ENCODE data around the gene COL5A2. TPM values are rescaled to one million over a fixed set of nuclear protein-coding genes. Genes with fewer than 3 reads are reported as not detected.

The COL5A2 gene
- total and polyA plus RNA-seq, 10 of the 15 experiments (the other 5 are each of a cell fraction or from before 2014, with no cell fraction given): 0.04 to 0.85 (median 0.39) TPM

DNA sequence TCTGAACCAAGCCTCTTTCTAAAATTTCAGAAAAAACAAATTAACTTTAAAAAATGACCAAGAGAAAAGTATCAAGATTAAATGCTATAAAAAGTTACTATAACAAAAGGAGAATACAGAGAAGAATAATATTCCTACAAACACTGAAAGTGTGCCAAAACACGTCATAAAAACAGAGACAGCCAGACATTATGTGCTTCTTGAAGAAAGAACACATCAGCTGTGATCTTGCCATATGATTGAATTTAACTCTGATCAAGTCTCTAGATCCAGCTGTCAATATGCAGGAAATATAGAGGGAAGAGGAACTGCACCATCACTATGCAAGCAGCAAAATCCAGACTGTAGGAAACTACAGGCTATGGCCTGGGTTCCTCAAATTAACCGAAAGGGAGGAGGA lies 33.7 kb upstream of the COL5A2 start:
- in situ Hi-C loops (cut with MboI) (no loop called here), intact Hi-C loops (cut with micrococcal nuclease; ENCODE audit: unreplicated experiment) (no loop called here)
- POLR2A ChIA-PET: no interaction called here
- no peak for TF ChIP-seq EZH2 (IDR thresholded peaks at IDR 0.05; ENCODE audit: borderline replicate concordance, control insufficient read depth, low read depth, low read length)
- no peak for TF ChIP-seq BCL3 (IDR thresholded peaks at IDR 0.05; ENCODE audit: borderline replicate concordance, insufficient read depth, low read depth, low read length, poor library complexity, severe bottlenecking)
- TF ChIP-seq FOS (IDR thresholded peaks at IDR 0.05; ENCODE audit: borderline replicate concordance, extremely low read depth, insufficient read length): no peak
- TF ChIP-seq RB1 (IDR thresholded peaks at IDR 0.05; ENCODE audit: borderline replicate concordance): no peak
- TF ChIP-seq, protein P1, sequence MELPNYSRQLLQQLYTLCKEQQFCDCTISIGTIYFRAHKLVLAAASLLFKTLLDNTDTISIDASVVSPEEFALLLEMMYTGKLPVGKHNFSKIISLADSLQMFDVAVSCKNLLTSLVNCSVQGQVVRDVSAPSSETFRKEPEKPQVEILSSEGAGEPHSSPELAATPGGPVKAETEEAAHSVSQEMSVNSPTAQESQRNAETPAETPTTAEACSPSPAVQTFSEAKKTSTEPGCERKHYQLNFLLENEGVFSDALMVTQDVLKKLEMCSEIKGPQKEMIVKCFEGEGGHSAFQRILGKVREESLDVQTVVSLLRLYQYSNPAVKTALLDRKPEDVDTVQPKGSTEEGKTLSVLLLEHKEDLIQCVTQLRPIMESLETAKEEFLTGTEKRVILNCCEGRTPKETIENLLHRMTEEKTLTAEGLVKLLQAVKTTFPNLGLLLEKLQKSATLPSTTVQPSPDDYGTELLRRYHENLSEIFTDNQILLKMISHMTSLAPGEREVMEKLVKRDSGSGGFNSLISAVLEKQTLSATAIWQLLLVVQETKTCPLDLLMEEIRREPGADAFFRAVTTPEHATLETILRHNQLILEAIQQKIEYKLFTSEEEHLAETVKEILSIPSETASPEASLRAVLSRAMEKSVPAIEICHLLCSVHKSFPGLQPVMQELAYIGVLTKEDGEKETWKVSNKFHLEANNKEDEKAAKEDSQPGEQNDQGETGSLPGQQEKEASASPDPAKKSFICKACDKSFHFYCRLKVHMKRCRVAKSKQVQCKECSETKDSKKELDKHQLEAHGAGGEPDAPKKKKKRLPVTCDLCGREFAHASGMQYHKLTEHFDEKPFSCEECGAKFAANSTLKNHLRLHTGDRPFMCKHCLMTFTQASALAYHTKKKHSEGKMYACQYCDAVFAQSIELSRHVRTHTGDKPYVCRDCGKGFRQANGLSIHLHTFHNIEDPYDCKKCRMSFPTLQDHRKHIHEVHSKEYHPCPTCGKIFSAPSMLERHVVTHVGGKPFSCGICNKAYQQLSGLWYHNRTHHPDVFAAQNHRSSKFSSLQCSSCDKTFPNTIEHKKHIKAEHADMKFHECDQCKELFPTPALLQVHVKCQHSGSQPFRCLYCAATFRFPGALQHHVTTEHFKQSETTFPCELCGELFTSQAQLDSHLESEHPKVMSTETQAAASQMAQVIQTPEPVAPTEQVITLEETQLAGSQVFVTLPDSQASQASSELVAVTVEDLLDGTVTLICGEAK (IDR thresholded peaks at IDR 0.05; ENCODE audit: borderline replicate concordance): no peak
- no peak for TF ChIP-seq RBBP5 (conservative IDR thresholded peaks at IDR 0.05)
- no peak for TF ChIP-seq ZSCAN29 (IDR thresholded peaks at IDR 0.05)
- TF ChIP-seq NKRF (conservative IDR thresholded peaks at IDR 0.05): no peak
- TF ChIP-seq FOXK2 (IDR thresholded peaks at IDR 0.05): no peak
- TF ChIP-seq, protein P2, sequence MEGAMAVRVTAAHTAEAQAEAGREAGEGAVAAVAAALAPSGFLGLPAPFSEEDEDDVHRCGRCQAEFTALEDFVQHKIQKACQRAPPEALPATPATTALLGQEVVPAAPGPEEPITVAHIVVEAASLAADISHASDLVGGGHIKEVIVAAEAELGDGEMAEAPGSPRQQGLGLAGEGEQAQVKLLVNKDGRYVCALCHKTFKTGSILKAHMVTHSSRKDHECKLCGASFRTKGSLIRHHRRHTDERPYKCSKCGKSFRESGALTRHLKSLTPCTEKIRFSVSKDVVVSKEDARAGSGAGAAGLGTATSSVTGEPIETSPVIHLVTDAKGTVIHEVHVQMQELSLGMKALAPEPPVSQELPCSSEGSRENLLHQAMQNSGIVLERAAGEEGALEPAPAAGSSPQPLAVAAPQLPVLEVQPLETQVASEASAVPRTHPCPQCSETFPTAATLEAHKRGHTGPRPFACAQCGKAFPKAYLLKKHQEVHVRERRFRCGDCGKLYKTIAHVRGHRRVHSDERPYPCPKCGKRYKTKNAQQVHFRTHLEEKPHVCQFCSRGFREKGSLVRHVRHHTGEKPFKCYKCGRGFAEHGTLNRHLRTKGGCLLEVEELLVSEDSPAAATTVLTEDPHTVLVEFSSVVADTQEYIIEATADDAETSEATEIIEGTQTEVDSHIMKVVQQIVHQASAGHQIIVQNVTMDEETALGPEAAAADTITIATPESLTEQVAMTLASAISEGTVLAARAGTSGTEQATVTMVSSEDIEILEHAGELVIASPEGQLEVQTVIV (IDR thresholded peaks at IDR 0.05; ENCODE audit: borderline replicate concordance, partially characterized antibody): no peak
- TF ChIP-seq HDGF (IDR thresholded peaks at IDR 0.05): no peak
- TF ChIP-seq, protein P3, sequence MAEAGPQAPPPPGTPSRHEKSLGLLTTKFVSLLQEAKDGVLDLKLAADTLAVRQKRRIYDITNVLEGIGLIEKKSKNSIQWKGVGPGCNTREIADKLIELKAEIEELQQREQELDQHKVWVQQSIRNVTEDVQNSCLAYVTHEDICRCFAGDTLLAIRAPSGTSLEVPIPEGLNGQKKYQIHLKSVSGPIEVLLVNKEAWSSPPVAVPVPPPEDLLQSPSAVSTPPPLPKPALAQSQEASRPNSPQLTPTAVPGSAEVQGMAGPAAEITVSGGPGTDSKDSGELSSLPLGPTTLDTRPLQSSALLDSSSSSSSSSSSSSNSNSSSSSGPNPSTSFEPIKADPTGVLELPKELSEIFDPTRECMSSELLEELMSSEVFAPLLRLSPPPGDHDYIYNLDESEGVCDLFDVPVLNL (IDR thresholded peaks at IDR 0.05; ENCODE audit: low read depth, low read length): no peak
- TF ChIP-seq RAD51 (IDR thresholded peaks at IDR 0.05): no peak

More for the DNA sequence above, 33.7 kb upstream of the COL5A2 start:
- DNase-seq (ENCODE audit: low read depth, low spot score) (no peak), ATAC-seq (no peak), FAIRE-seq (no peak)
- RAD21 ChIA-PET (ENCODE audit: unreplicated experiment): no interaction called here
- 10% methylated on average over 2 of the region's 2 CpGs for WGBS (ENCODE audit: insufficient coverage, insufficient replicate concordance, low lambda C conversion rate, missing lambda C conversion rate)
- Histone ChIP-seq H3K9me3 (replicated peaks; ENCODE audit: control insufficient read depth, insufficient read depth, low read length) (no peaks in the 10 kb centered on the region), H3K27me3 (replicated peaks in 1 of 2; ENCODE audit: control insufficient read depth in 2 of 2, insufficient read depth in 2 of 2, low read length in 1 of 2) (no peaks in the 10 kb centered on the region), H3K9ac (ENCODE audit: control insufficient read depth, insufficient read depth, low read length) (no peak overlapping the region), H4K20me1 (ENCODE audit: control insufficient read depth, insufficient read depth) (no peaks in the 10 kb centered on the region), H2AFZ (ENCODE audit: control insufficient read depth, low read depth, low read length) (no peak overlapping the region), H3K36me3 (ENCODE audit: control insufficient read depth in 2 of 2, insufficient read depth in 2 of 2, low read length in 1 of 2) (no peaks in the 10 kb centered on the region), H3K4me3 (no peak overlapping the region), H3K79me2 (ENCODE audit: control insufficient read depth, insufficient read depth, low read length) (no peaks in the 10 kb centered on the region), H3K4me2 (ENCODE audit: control insufficient read depth, insufficient read depth) (no peak overlapping the region), H3K4me1 (ENCODE audit: control insufficient read depth, insufficient read depth, low read length) (no peaks in the 10 kb centered on the region), H3K27ac (ENCODE audit: control insufficient read depth, insufficient read depth) (no peak overlapping the region)
- SMC1A ChIA-PET (ENCODE audit: uncharacterized antibody, unreplicated experiment): interaction anchor here (0.9 kb wide), 1 partner anchor 34 kb away, joined by 3 read pairs; the partner anchor contains the start of gene COL5A2
- no TSS peak for BruUV-seq (replicated peaks)
- CTCF ChIA-PET: interaction anchor here (1.1 kb wide), 1 partner anchor 10 kb away, joined by 5 read pairs; no protein-coding TSS in a partner anchor

Data from GM12878 (cell line).